Measurements from ENCODE around the gene NUCB1.
A peak's percentile ranks its signal among the peaks of the same experiment; 100 is the strongest.

The NUCB1 gene

DNA sequence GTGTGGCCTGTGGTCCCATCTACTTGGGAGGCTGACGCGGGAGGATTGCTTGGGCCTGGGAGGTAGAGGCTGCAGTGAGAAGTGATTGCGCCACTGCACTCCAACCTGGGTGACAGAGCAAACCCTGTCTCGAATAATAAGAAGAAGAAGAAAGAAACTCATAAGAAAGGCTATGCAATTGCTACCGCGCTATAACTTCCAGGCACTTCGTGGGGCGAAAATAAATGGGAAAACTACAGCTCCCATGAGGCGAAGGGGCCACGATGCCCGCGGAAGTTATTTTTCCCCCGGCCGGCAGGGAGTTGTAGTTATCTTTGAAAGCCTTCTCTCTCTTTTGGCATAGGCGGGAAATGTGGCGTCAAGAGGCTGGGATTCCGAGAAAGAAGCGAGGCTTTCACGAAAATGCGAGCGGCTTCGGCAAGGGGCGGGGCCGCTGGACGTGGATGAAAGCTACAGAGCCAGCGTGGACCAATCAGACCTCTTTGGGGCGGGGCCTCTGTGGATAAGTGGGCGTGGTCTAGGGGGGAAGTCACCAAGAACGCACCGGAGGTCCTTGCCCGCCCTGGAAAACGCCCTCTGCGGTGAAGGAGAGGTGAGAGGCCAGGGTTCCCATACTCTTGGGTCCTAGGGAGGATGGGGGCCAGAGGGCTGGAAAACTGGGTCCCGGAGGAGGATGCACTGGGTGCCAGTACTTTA is at the start of gene NUCB1:
Gene NUCB1, plus strand, starts transcription at position 532 of the 696 bp plus-strand sequence. CDS start 485 bp downstream, outside the sequence.
- H3K9me3 Mint-ChIP-seq: no peaks in the 10 kb centered on the region
- H3K4me1 Mint-ChIP-seq: peaks cover 28% of the 10 kb centered on the region
- peak within 1 kb of the TSS; percentile 99 for H3K4me3 Mint-ChIP-seq
- H3K27me3 Mint-ChIP-seq: no peaks in the 10 kb centered on the region
- peaks cover 4% of the 10 kb centered on the region for H3K36me3 Mint-ChIP-seq
- peak within 1 kb of the TSS; percentile 98 for H3K27ac Mint-ChIP-seq

DNA sequence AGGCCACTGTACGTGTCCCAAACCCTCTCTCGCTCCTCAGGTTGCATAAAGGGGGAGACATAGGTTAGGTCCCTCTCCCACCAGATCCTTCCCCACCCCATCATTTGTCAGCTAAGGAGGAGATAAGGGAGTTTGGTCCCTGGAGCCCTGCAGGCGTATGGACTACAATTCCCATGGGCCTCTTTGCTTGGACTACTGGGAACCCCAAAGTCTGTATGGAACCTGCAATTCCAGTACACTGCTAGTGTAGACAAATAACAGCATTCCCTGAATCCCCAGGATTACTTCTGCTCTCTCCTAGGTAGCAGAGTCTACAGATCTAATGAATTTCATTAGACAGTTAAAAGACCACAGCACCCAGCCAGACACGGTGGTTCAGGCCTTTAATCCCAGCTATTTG is 47.8 kb upstream of the NUCB1 start:
- Mint-ChIP-seq H3K27me3 (no peaks in the 10 kb centered on the region), H3K4me1 (no peaks in the 10 kb centered on the region), H3K27ac (no peak overlapping the region), H3K36me3 (no peaks in the 10 kb centered on the region), H3K9me3 (no peaks in the 10 kb centered on the region), H3K4me3 (no peak overlapping the region)

DNA sequence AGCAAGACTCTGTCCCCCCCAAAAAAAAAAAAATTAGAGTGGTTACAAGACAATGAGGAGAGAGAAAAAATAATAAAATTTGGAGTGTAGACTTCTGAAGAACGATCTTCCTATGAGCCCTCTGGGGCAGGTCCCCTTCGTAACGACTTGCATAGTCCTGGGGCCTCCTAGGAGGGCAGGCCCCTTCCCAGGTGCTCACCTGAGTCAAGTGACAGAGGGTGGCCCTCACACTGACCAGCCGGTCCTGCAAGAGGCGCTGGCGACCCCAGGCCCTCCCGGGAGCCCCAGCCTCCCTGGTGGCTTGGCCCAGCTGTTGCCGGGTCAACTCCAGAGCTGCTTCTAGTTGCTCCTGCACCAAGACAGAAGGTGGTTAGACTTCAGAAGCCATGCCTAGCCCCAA is 46.6 kb upstream of the NUCB1 start:
- Mint-ChIP-seq H3K4me3 (no peak overlapping the region), H3K27me3 (no peaks in the 10 kb centered on the region), H3K4me1 (no peaks in the 10 kb centered on the region), H3K9me3 (no peaks in the 10 kb centered on the region), H3K27ac (no peak overlapping the region), H3K36me3 (no peaks in the 10 kb centered on the region)

DNA sequence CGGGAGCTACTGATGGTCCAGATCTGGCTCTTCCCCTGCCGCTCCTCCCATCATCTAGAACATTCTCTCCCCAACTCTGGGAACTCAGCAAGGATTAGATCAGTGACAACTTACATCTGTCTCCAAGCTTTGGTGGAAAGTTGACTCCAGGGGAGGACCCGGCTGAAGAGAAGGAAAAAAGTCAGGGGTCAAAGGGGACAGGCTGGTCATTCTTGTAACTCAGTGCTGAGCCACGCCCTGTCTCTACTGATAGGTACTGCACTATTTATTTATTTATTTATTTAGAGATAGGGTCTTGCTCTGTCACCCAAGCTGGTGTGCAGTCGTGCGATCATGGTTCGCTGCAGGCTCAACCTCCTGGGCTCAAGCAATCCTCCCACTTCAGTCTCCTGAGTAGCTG is 46.0 kb upstream of the NUCB1 start:
- H3K4me1 Mint-ChIP-seq: peaks cover 2% of the 10 kb centered on the region
- H3K27me3 Mint-ChIP-seq: no peaks in the 10 kb centered on the region
- no peaks in the 10 kb centered on the region for H3K9me3 Mint-ChIP-seq
- H3K36me3 Mint-ChIP-seq: no peaks in the 10 kb centered on the region
- no peak overlapping the region for H3K4me3 Mint-ChIP-seq
- H3K27ac Mint-ChIP-seq: no peak overlapping the region

DNA sequence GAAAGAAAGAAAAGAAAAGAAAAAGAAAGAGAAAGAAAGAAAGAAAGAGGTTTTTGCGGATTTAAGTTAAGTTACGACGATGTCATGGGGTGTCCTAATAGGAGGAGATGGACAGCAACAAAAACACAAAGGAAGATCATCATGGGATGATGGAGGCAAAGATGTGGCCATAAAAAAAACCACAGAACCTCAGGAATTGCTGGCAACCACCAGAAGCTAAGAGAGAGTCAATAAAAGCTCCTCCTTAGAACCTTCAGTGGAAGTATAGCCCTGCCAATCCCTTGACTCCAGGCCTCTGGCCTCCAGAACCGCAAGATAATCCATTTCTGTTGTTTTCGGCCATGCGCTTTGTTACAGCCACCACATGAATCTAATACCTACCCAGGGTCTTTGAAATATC is 43.2 kb upstream of the NUCB1 start:
- H3K9me3 Mint-ChIP-seq: no peaks in the 10 kb centered on the region
- no peak overlapping the region for H3K27ac Mint-ChIP-seq
- no peak overlapping the region for H3K4me3 Mint-ChIP-seq
- peaks cover 4% of the 10 kb centered on the region for H3K4me1 Mint-ChIP-seq
- H3K27me3 Mint-ChIP-seq: no peaks in the 10 kb centered on the region
- no peaks in the 10 kb centered on the region for H3K36me3 Mint-ChIP-seq

DNA sequence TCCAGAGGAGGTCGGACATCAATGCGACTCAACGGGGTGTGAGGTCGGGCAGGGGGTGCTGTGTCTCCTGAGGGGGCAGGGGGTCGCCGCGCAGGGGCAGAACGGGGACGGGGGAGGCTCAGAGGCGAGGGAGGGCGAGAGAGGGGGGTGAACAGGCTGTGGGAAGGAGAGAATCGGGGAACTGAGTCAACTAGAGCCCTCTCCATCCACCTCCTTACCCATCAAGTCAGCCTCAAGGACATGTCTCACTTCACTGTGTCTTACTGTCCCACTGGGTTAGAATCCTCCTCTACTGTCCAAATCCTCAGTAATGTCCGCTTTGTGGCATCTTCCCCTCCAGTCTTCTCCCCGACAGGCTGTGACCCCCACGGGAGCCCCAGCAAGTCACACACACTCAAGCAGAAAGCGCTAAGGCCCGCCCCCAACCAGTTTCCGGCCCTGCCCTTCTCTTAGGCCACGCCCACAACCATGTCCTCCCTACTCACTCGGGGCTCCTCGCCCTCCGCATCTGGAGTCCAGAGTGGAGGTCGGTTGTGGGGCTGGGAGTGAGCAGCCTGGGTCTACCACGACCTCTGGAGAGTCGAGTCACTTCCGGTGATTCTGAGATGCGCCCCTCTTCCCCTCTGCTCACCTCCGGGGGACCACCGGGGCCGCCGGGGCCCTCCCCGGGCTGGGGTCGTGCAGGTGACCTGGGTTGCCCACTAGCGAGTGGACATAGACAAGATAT is 41.0 kb upstream of the NUCB1 start:
- Mint-ChIP-seq H3K27ac (peak overlapping the region; percentile 91), H3K4me1 (peaks cover 4% of the 10 kb centered on the region), H3K27me3 (no peaks in the 10 kb centered on the region), H3K4me3 (peak overlapping the region; percentile 97), H3K9me3 (no peaks in the 10 kb centered on the region), H3K36me3 (no peaks in the 10 kb centered on the region)

DNA sequence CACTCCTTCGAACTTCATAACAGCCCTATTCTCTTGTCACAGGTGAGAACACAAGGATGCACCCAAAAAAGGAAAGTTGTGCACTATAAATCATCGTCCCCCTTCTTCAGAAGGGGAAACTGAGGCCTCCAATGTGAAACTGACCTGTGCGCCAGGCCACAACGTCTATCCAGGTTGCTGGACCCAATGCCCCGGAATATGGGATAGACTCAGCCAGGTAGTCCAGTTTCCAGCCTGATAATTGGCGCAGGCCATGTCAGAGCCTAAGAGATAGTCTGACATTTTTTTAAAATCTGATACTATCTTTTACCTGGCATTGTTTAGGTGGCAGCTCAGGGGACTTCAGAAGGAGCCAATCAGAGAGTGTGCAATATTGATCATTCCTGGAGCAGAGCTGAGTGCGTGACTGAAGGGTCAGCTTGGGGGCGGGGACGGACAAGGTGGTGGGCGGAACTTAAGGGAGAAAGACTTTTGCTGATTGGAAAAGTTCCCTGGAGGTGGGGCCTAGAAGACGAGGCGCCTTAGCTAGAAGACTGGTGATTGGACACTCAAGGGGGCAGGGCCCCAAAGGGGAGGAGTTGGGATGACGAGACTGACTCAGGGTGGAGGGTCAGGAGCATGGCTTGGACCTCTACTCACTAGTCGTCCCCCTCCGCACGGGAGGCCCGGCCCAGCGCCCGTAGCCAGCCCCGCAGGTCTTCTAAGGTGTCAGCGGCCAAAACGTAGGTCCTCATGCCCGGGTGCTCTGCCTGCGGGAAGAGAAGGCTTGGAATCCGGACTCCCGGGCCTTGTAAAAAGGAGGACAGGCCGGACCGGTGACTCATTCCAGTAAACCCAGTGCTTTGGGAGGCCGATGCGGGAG is 40.2 kb upstream of the NUCB1 start:
- Mint-ChIP-seq H3K4me3 (peak overlapping the region; percentile 24), H3K9me3 (no peaks in the 10 kb centered on the region), H3K36me3 (no peaks in the 10 kb centered on the region), H3K4me1 (peaks cover 4% of the 10 kb centered on the region), H3K27me3 (no peaks in the 10 kb centered on the region), H3K27ac (peak overlapping the region; percentile 51)

DNA sequence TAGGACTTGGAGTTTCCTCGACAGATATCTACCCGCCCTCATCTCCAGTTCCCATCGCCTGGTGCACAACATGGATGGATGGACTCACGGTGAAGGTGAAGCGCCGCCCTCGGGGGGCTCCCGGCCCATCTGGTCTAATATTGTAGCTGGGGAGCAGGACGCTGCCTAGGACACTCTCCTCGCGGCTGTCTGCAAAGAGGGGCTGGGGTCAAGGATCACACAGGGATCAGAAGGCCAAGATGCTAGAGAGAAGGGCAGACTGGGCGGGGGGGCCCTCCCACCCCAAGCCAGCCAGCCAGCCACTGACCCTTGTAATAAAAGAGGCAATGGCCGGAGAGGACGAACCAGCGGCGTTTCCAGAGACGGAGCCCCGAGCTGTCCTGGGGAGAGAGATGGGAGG is 38.8 kb upstream of the NUCB1 start:
- Mint-ChIP-seq H3K4me1 (peaks cover 4% of the 10 kb centered on the region), H3K27me3 (no peaks in the 10 kb centered on the region), H3K36me3 (no peaks in the 10 kb centered on the region)

DNA sequence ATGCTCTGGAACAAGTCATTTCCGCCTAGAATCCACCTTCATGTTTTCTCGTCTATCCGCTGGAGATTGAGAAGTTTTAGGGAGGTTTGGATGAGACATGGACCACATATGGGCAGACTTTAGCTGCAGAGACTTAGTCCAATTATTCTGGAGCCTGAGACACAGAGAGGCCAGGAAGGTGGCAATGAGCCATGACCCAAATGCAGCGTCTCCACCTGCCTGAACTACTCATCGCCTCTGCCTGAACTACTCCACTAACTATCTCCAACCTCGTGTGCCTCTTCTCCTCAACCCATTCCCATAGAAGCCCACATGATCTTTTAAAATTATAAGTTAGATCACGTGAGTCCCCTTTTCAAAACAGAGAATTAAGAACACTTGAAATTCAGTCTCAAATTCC is 37.3 kb upstream of the NUCB1 start:
- H3K9me3 Mint-ChIP-seq: no peaks in the 10 kb centered on the region
- no peak overlapping the region for H3K27ac Mint-ChIP-seq
- H3K27me3 Mint-ChIP-seq: no peaks in the 10 kb centered on the region
- peaks cover 4% of the 10 kb centered on the region for H3K4me1 Mint-ChIP-seq
- H3K36me3 Mint-ChIP-seq: no peaks in the 10 kb centered on the region
- no peak overlapping the region for H3K4me3 Mint-ChIP-seq

More for the DNA sequence above, 38.8 kb upstream of the NUCB1 start:
- no peak overlapping the region for H3K4me3 Mint-ChIP-seq
- H3K27ac Mint-ChIP-seq: no peak overlapping the region
- H3K9me3 Mint-ChIP-seq: no peaks in the 10 kb centered on the region

DNA sequence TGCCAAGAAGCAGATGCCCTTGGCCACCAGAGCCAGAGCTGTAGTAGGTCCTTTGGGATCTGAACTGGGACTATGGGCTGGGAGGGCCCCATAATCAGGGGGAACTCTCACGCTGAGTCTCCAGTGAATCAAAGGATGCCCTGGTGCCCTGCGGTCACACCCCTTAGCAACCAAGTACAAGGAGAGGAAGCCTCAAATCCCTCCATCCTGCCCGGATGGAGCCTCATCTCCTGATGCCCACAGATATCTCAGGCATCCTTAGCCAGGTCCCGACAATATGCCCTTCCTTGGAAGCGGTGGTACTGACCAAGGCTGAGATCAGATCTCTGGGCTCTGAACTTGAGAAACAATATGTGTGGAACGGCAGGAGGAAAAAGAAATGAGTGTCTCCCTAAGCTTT is 33.4 kb upstream of the NUCB1 start:
- H3K4me1 Mint-ChIP-seq: peaks cover 4% of the 10 kb centered on the region
- H3K9me3 Mint-ChIP-seq: no peaks in the 10 kb centered on the region
- H3K27me3 Mint-ChIP-seq: no peaks in the 10 kb centered on the region
- no peak overlapping the region for H3K27ac Mint-ChIP-seq
- no peaks in the 10 kb centered on the region for H3K36me3 Mint-ChIP-seq
- H3K4me3 Mint-ChIP-seq: no peak overlapping the region

DNA sequence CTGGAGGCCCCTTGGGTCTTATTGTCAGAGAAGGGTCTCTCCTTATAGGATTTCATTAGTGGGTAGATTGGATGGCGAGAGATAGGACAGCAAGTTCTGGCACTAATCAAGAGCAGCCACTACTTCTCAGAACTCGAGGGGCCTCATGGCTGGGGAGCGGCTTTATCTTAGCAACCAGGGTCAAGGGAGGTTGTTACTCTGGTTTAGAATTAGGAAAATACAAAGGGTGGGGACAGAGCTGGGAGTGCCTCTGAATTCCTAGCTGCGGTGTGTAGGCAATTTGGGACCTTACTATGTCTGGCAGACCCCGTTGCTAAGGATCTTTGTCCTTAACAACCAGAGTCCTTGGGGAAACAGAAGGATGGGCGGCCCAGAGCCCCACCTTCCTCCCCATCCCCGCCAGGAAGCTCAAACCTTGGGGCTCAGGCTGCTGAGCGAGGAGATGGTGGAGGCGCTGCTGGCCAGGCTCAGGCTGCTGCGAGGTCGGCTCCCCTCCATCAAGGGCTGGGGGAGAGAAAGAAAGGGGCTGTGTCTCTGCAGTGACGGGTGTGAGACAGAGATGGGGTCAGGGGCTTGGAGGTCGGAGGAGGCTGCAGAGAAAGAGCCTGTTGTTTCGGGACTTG is 32.9 kb upstream of the NUCB1 start:
- Mint-ChIP-seq H3K27me3 (no peaks in the 10 kb centered on the region), H3K27ac (no peak overlapping the region), H3K4me3 (no peak overlapping the region), H3K4me1 (peaks cover 8% of the 10 kb centered on the region), H3K9me3 (no peaks in the 10 kb centered on the region), H3K36me3 (no peaks in the 10 kb centered on the region)

DNA sequence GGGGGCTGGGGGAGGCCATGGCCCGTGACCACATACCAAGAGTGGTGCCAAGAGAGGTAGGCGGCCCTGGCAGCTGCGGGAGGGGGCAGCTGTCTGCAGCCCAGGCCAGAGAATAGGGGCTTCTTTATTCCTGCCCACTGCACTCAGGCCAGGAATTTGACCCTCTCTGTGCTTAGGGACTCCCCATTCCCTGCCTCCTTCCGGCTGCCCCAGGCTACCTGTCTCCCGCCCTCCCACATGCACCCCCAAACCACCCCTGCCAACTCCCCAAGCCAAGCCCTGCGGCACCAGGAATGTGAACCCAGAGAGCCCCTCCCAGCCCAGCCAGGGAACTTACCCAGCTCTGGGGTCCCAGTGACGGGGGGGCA is 32.4 kb upstream of the NUCB1 start:
- H3K27ac Mint-ChIP-seq: no peak overlapping the region
- H3K36me3 Mint-ChIP-seq: peaks cover under 1% of the 10 kb centered on the region
- no peaks in the 10 kb centered on the region for H3K9me3 Mint-ChIP-seq
- no peaks in the 10 kb centered on the region for H3K27me3 Mint-ChIP-seq
- no peak overlapping the region for H3K4me3 Mint-ChIP-seq
- peaks cover 8% of the 10 kb centered on the region for H3K4me1 Mint-ChIP-seq

DNA sequence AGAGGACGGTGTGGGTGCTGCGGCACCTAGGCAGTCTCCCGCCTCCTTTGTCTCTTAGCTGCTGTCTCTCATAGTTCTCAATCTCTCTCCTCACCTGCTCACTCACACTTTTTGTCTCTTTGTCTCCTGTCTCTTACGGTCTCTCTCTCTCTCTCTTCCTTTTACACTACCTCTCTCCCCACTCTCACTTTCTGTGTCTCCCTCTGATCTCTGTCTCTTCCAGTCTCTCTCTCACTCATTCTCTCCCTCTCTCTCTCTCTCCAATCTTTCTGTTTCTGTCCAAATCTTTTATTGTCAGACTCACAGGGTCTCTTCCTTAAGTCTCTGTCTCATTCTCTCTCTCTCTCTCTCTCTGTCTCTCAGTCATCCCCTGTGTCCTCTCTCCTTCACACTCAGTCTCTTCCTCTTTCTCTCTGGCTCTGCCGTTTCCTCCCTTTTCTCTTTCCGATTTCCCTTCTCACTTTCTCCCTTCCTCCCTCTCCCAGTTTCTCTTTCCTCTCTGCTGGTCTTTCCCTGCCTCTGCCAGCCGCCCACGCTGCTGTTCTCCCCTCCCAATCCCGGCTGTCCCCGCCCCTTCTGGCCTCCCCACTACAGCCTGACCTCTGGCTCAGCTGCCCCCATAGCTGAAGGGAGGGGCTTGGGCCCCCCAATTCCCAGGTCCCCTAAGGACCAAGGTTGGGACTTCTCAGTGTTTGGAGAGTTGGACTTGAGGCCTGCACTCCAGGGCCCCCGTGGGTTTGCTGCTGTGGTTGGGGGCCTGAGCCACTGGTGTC is 31.8 kb upstream of the NUCB1 start, which contains the start of gene PLEKHA4:
Gene PLEKHA4, minus strand, starts transcription at position 504 of the 773 bp plus-strand sequence. CDS start 997 bp downstream, outside the sequence.
- H3K9me3 Mint-ChIP-seq: no peaks in the 10 kb centered on the region
- H3K4me1 Mint-ChIP-seq: peaks cover 8% of the 10 kb centered on the region
- peak within 1 kb of the TSS; percentile 4 for H3K27ac Mint-ChIP-seq
- H3K36me3 Mint-ChIP-seq: peaks cover 6% of the 10 kb centered on the region
- no peak within 1 kb of the TSS for H3K4me3 Mint-ChIP-seq
- no peaks in the 10 kb centered on the region for H3K27me3 Mint-ChIP-seq

DNA sequence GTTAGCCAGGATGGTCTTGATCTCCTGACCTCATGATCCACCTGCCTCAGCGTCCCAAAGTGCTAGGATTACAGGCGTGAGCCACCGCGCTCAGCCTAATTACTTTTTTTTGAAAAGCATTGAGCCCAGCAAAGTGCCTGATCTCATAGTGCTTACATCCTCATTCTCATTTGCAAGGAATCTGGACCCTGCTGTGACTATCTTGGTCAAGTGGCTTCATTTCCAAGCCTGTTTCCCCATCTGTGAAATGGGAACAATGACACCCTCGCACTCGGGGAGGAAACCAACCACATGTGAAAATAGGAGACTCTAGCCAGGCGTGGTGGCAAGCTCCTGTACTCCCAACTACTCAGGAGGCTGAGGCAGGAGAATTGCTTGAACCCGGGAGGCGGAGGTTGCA is 30.1 kb upstream of the NUCB1 start:
- H3K27ac Mint-ChIP-seq: no peak overlapping the region
- no peaks in the 10 kb centered on the region for H3K27me3 Mint-ChIP-seq
- no peaks in the 10 kb centered on the region for H3K9me3 Mint-ChIP-seq
- peaks cover 21% of the 10 kb centered on the region for H3K36me3 Mint-ChIP-seq
- no peak overlapping the region for H3K4me3 Mint-ChIP-seq
- H3K4me1 Mint-ChIP-seq: peaks cover 18% of the 10 kb centered on the region
